NB4 (cell line): Measurements from ENCODE around the gene AUTS2.

Experiments used
- CTCF ChIP-seq: IDR thresholded peaks from one replicate; pipeline ENCODE4 v1.5.1; 2012; ENCODE audit warnings: low read depth, low read length
- POLR2A ChIP-seq: IDR thresholded peaks from 2 replicates; pipeline ENCODE4 v1.6.1; 2011; ENCODE audit warnings: mild to moderate bottlenecking; ENCODE audit not compliant: insufficient read length; ENCODE audit errors: extremely low read depth

- TF ChIP-seq CTCF (no peak), POLR2A (no peak)
Measured at GRCh38 chr7:69775231-69775771, 177.0 kb downstream of the AUTS2 start.
